Coronary artery (tissue), 2 donors: ENCODE measurements around the gene TELO2.

Experiments used
- DNase-seq: peaks from one replicate; pipeline ENCODE4 v3.0.0-alpha.2; 2017; ENCODE audit warnings: low spot score
- H3K27ac ChIP-seq, 2 donors: fragments of 200-600 bp; sonication (generic); one replicate each; pipeline ENCODE4 v1.5.1; 2016 to 2019
- H3K4me3 ChIP-seq: fragments of 200-600 bp; sonication (generic); 2 replicates; pipeline ENCODE4 v1.5.1; 2016; ENCODE audit warnings: mild to moderate bottlenecking, moderate library complexity
- TF ChIP-seq, protein P1 (sequence below): fragments of 200-600 bp; sonication (generic); IDR thresholded peaks from one replicate; pipeline ENCODE4 v1.5.1; 2019; ENCODE audit warnings: antibody characterized with exemption

Gene TELO2

DNA sequence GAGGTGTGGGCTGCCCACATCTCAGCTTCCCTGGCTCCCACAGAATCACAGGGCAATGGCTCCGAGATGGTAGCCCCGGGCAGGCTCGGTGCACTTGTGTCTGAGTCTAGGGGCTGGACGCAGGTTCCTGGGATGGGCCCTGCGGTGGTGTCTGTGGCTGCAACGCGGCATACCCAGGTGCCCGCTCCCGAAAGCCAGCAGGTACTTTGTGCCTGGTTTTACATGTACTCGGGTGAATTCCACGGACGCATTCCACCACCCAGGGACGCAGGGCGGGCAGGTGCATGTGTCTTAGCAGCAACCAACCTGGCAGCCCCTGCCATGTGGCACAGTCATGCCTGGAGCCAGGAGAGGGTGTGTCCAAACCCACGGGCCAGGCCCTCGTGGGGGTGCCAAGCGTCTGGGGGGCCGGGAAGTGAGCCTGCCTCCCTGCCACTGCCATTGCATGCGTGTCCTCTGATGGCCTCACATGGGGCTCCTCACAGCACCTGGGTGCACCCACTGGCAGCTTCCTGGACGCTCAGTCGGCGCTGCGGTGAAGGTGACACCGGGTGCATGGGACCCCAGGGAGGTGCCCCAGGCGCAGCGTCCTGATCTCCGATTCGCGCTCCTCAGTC, 35.9 kb downstream of the TELO2 start:
- TF ChIP-seq, protein P1, sequence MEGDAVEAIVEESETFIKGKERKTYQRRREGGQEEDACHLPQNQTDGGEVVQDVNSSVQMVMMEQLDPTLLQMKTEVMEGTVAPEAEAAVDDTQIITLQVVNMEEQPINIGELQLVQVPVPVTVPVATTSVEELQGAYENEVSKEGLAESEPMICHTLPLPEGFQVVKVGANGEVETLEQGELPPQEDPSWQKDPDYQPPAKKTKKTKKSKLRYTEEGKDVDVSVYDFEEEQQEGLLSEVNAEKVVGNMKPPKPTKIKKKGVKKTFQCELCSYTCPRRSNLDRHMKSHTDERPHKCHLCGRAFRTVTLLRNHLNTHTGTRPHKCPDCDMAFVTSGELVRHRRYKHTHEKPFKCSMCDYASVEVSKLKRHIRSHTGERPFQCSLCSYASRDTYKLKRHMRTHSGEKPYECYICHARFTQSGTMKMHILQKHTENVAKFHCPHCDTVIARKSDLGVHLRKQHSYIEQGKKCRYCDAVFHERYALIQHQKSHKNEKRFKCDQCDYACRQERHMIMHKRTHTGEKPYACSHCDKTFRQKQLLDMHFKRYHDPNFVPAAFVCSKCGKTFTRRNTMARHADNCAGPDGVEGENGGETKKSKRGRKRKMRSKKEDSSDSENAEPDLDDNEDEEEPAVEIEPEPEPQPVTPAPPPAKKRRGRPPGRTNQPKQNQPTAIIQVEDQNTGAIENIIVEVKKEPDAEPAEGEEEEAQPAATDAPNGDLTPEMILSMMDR: no peak
- no peak overlapping the region for H3K27ac ChIP-seq
- no peak overlapping the region for H3K4me3 ChIP-seq
- DNase-seq: no peak

DNA sequence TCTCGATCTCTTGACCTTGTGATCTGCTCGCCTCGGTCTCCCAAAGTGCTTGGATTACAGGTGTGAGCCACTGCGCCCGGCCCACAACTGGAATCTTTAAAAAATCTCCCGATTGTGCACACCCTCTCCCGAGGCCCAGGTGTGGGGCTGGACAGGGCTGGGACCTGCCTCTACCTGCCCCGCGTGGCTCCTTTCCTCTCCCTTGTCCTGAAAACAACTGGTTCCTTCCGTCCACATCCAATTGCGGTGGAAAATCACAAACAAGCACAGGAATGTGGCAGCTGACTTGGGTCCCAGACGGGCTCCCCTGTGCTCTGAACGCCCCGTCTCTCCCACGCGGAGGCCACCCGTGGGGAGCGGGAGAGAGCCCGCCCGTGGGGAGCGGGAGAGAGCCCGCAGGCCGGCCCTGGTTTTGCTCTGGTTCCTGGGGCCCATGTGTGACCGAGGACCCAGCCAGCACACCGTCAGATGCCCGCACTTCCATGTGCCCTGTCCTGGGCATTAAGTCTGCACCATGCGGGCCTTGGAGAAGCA, 37.3 kb downstream of the TELO2 start:
- TF ChIP-seq, protein P1: no peak
- DNase-seq: no peak
- peak overlapping the region; percentile 79 to 96 for H3K27ac ChIP-seq
- no peak overlapping the region for H3K4me3 ChIP-seq

- H3K27ac ChIP-seq: peak overlapping the region; percentile 79 to 96
- peak overlapping the region; percentile 80 for H3K4me3 ChIP-seq
- TF ChIP-seq, protein P1: no peak
- no peak for DNase-seq
These were observed 37.9 kb downstream of the TELO2 start for GRCh38 chr16:1530883-1531637.

DNA sequence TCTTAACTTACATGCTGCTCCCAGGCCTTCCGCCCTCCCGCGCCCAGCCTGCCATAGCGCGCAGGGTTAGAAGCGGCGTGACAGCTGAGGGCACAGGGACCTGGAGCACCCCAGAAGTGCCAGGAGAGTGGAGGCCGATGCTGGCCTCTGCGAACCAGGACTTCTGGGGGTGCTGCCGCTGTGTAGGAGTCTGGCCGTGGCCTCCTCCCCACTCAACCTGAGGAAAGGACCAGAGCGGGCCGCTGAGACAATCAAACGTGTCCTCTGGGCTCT, 38.4 kb downstream of the TELO2 start:
- TF ChIP-seq, protein P1: no peak
- peak overlapping the region; percentile 80 for H3K4me3 ChIP-seq
- peak overlapping the region; percentile 79 to 96 for H3K27ac ChIP-seq
- no peak for DNase-seq

DNA sequence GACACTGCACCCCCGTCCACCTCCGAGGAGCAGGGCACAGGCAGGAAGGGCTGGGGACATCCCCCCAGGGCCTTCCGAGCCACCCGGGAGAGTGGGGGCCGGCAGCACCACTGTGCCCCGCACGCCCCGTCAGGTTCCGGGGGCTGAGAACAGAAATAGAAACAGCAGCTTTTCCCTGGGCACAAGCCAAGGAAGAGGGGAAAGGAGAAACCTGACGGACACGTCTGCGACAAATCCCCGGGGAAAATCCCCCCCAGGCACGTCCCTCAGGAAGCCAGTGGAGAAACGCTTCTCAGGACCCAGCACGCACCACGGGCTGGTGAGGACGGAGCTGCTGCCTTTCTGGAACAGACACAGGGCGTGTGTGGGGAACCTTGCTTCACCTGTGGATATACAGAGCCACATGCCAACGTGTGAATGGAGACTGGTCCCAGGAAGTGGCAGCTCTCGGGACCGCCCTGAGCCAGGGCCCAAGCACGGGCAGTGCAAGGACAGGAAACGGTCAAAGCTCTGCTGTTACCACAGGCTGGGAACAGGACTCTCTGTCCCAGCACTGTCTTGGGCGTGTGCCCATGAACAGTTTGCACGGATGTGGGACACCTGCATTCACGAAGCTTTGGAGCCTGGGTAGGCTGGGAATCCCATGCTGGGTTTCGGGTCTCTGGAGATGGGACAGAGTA, 39.1 kb downstream of the TELO2 start:
- peak overlapping the region; percentile 79 to 96 for H3K27ac ChIP-seq
- peak overlapping the region; percentile 80 for H3K4me3 ChIP-seq
- TF ChIP-seq, protein P1: no peak
- DNase-seq: peak; percentile 93

DNA sequence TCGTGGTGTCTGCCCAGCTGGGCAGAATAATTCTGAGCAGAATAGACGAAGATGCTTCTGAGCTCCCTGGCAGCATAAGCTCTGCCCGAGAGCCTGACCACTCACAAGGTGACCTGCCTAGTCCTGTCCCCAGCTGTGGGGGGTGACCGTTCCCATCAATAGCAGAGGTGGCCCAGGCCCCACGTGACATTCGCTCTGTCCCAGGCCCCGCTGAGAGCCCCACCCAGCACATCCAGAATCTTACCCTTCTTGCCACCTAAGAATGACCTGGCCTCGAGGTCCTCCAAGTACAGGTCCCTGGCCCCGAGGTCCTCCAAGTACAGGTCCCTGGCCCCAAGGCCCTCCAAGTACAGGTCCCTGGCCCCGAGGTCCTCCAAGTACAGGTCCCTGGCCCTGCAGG, 39.6 kb downstream of the TELO2 start:
- TF ChIP-seq, protein P1: no peak
- DNase-seq: no peak
- Histone ChIP-seq H3K27ac (peak overlapping the region; percentile 79 to 96), H3K4me3 (peak overlapping the region; percentile 80)
